Posterior cingulate gyrus (tissue), 11 donors: ENCODE results near the gene SPEN.

Experiments
- DNase-seq, 10 donors: peaks; one replicate each; pipeline versions ENCODE4 v3.0.0 to v3.0.0-alpha.2; 2020 to 2021; ENCODE audit warnings: mixed read lengths in 3 of 10
- intact Hi-C: fragments of 100-400 bp; cut with DNase I; formaldehyde crosslinking; loops from one replicate; pipeline ENCODE4 v1.15.1; 2023

Gene SPEN

GRCh38 chr1:15852036-15852827, 4.7 kb downstream of the SPEN start:
- DNase-seq: no peak
- intact Hi-C loops: no loop called here

- DNase-seq: no peak
- intact Hi-C loops: no loop called here
These were observed 5.4 kb downstream of the SPEN start for GRCh38 chr1:15852828-15853302.

GRCh38 chr1:15856888-15857287, 9.4 kb downstream of the SPEN start:
- DNase-seq: no peak
- intact Hi-C loops: no loop called here

- intact Hi-C loops: no loop called here
- no peak for DNase-seq
These were observed 10.7 kb downstream of the SPEN start for GRCh38 chr1:15858069-15858670.

GRCh38 chr1:15858672-15859372, 11.3 kb downstream of the SPEN start:
- intact Hi-C loops: no loop called here
- no peak for DNase-seq

- intact Hi-C loops: no loop called here
- no peak for DNase-seq
These were observed 15.8 kb downstream of the SPEN start for GRCh38 chr1:15863156-15863901.

GRCh38 chr1:15866721-15867201, 19.3 kb downstream of the SPEN start:
- intact Hi-C loops: no loop called here
- DNase-seq: no peak

GRCh38 chr1:15867288-15867687, 19.8 kb downstream of the SPEN start:
- no peak for DNase-seq
- intact Hi-C loops: no loop called here

GRCh38 chr1:15869413-15869812, 21.9 kb downstream of the SPEN start:
- intact Hi-C loops: no loop called here
- no peak for DNase-seq

- no peak for DNase-seq
- intact Hi-C loops: no loop called here
These were observed 22.9 kb downstream of the SPEN start for GRCh38 chr1:15870421-15870820.

- no peak for DNase-seq
- intact Hi-C loops: no loop called here
These were observed 27.0 kb downstream of the SPEN start for GRCh38 chr1:15874471-15874870.

- intact Hi-C loops: no loop called here
- no peak for DNase-seq
These were observed 29.0 kb downstream of the SPEN start for GRCh38 chr1:15876357-15877055.

GRCh38 chr1:15881961-15882360, 34.5 kb downstream of the SPEN start:
- DNase-seq: no peak
- intact Hi-C loops: no loop called here

- intact Hi-C loops: no loop called here
- DNase-seq: no peak
These were observed 35.2 kb downstream of the SPEN start for GRCh38 chr1:15882665-15883064.

- no peak for DNase-seq
- intact Hi-C loops: no loop called here
These were observed 35.8 kb downstream of the SPEN start for GRCh38 chr1:15883326-15883725.

- intact Hi-C loops: no loop called here
- DNase-seq: no peak
These were observed 37.0 kb downstream of the SPEN start for GRCh38 chr1:15884477-15884876.

- intact Hi-C loops: loop anchor here (1.0 to 5.0 kb wide), 2 partner anchors 36 to 53 kb away; no protein-coding TSS in a partner anchor
- no peak for DNase-seq
These were observed 37.8 kb downstream of the SPEN start for GRCh38 chr1:15885269-15885668.

GRCh38 chr1:15885701-15886610, 38.4 kb downstream of the SPEN start:
- DNase-seq: peak; percentile 90 to 99 (median 96)
- intact Hi-C loops: loop anchor here (1.0 to 5.0 kb wide), 2 partner anchors 37 to 54 kb away; no protein-coding TSS in a partner anchor
